SJCRH30 (cell line): Measurements from ENCODE around the gene GALNT7. TPM values are rescaled to one million over a fixed set of nuclear protein-coding genes. Genes with fewer than 3 reads are reported as not detected.

Experiments used
- DNase-seq, 2 experiments: peaks; one replicate each; pipeline ENCODE4 v3.0.0-alpha.2; 2015 to 2020
- H3K27ac ChIP-seq: fragments of 250-450 bp; sonication (Bioruptor Pico); 2 replicates; pipeline ENCODE4 v1.5.1; 2020; ENCODE audit warnings: mild to moderate bottlenecking, moderate library complexity
- H3K27me3 ChIP-seq: fragments of 250-450 bp; sonication (Bioruptor Pico); 2 replicates; pipeline ENCODE4 v1.5.1; 2020; ENCODE audit warnings: mild to moderate bottlenecking, moderate library complexity
- H3K36me3 ChIP-seq: fragments of 250-450 bp; sonication (Bioruptor Pico); 2 replicates; pipeline ENCODE4 v1.5.1; 2020; ENCODE audit warnings: mild to moderate bottlenecking, moderate library complexity
- H3K4me1 ChIP-seq: fragments of 250-450 bp; sonication (Bioruptor Pico); 2 replicates; pipeline ENCODE4 v1.5.1; 2020; ENCODE audit warnings: mild to moderate bottlenecking, moderate library complexity
- H3K4me3 ChIP-seq: fragments of 250-450 bp; sonication (Bioruptor Pico); 2 replicates; pipeline ENCODE4 v1.5.1; 2020; ENCODE audit warnings: mild to moderate bottlenecking, moderate library complexity
- H3K9me3 ChIP-seq: fragments of 250-450 bp; sonication (Bioruptor Pico); replicated peaks from 2 replicates; pipeline ENCODE4 v1.5.1; 2020; ENCODE audit warnings: mild to moderate bottlenecking, moderate library complexity
- total RNA-seq: library from RNA; depleted of rRNA; stranded (reverse); fragments of >200 nt; shearing (Covaris generic); gene quantifications from 2 replicates; pipeline ENCODE4 v1.2.3, GENCODE V29; 2014

Gene GALNT7
- total RNA-seq, 1 experiment from 2014 or later: 48.4 TPM

- no peaks in the 10 kb centered on the region for H3K27me3 ChIP-seq
- DNase-seq: no peak
Observed at GRCh38 chr4:173146456-173146855, 22.2 kb upstream of the GALNT7 start.

GRCh38 chr4:173151496-173151895, 17.1 kb upstream of the GALNT7 start:
- Histone ChIP-seq H3K36me3 (no peaks in the 10 kb centered on the region), H3K27me3 (no peaks in the 10 kb centered on the region), H3K27ac (no peak overlapping the region), H3K9me3 (no peaks in the 10 kb centered on the region), H3K4me1 (no peaks in the 10 kb centered on the region), H3K4me3 (no peak overlapping the region)
- no peak for DNase-seq

More at GRCh38 chr4:173146456-173146855, 22.2 kb upstream of the GALNT7 start:
- no peaks in the 10 kb centered on the region for H3K36me3 ChIP-seq
- peaks cover 17% of the 10 kb centered on the region for H3K4me1 ChIP-seq
- H3K9me3 ChIP-seq: no peaks in the 10 kb centered on the region
- no peak overlapping the region for H3K4me3 ChIP-seq
- no peak overlapping the region for H3K27ac ChIP-seq

GRCh38 chr4:173152104-173152503, 16.5 kb upstream of the GALNT7 start:
- Histone ChIP-seq H3K4me1 (no peaks in the 10 kb centered on the region), H3K27me3 (no peaks in the 10 kb centered on the region), H3K36me3 (no peaks in the 10 kb centered on the region), H3K27ac (no peak overlapping the region), H3K9me3 (no peaks in the 10 kb centered on the region), H3K4me3 (no peak overlapping the region)
- no peak for DNase-seq

- Histone ChIP-seq H3K27me3 (no peaks in the 10 kb centered on the region), H3K36me3 (no peaks in the 10 kb centered on the region), H3K4me1 (no peaks in the 10 kb centered on the region), H3K9me3 (no peaks in the 10 kb centered on the region), H3K27ac (no peak overlapping the region), H3K4me3 (no peak overlapping the region)
- DNase-seq: no peak
Observed at GRCh38 chr4:173153445-173153844, 15.2 kb upstream of the GALNT7 start.

- no peaks in the 10 kb centered on the region for H3K27me3 ChIP-seq
Observed at GRCh38 chr4:173159791-173160190, 8.8 kb upstream of the GALNT7 start.

GRCh38 chr4:173160871-173161270, 7.7 kb upstream of the GALNT7 start:
- H3K27ac ChIP-seq: no peak overlapping the region
- no peak overlapping the region for H3K4me3 ChIP-seq
- DNase-seq: no peak
- H3K27me3 ChIP-seq: no peaks in the 10 kb centered on the region
- H3K36me3 ChIP-seq: no peaks in the 10 kb centered on the region
- no peaks in the 10 kb centered on the region for H3K9me3 ChIP-seq
- no peaks in the 10 kb centered on the region for H3K4me1 ChIP-seq

More at GRCh38 chr4:173159791-173160190, 8.8 kb upstream of the GALNT7 start:
- Histone ChIP-seq H3K4me1 (no peaks in the 10 kb centered on the region), H3K27ac (no peak overlapping the region), H3K9me3 (no peaks in the 10 kb centered on the region), H3K4me3 (no peak overlapping the region), H3K36me3 (no peaks in the 10 kb centered on the region)
- DNase-seq: no peak

GRCh38 chr4:173161311-173161710, 7.3 kb upstream of the GALNT7 start:
- Histone ChIP-seq H3K9me3 (no peaks in the 10 kb centered on the region), H3K27me3 (no peaks in the 10 kb centered on the region), H3K36me3 (no peaks in the 10 kb centered on the region), H3K4me3 (no peak overlapping the region), H3K27ac (no peak overlapping the region), H3K4me1 (no peaks in the 10 kb centered on the region)
- no peak for DNase-seq

- no peak overlapping the region for H3K27ac ChIP-seq
- no peak for DNase-seq
Observed at GRCh38 chr4:173165706-173166105, 2.9 kb upstream of the GALNT7 start.

GRCh38 chr4:173166491-173166890, 2.1 kb upstream of the GALNT7 start:
- Histone ChIP-seq H3K4me1 (peaks cover 2% of the 10 kb centered on the region; the same call in 1 of the 2 replicates), H3K27ac (no peak overlapping the region), H3K36me3 (no peaks in the 10 kb centered on the region), H3K4me3 (no peak overlapping the region), H3K27me3 (no peaks in the 10 kb centered on the region), H3K9me3 (no peaks in the 10 kb centered on the region)
- no peak for DNase-seq

More at GRCh38 chr4:173165706-173166105, 2.9 kb upstream of the GALNT7 start:
- H3K9me3 ChIP-seq: no peaks in the 10 kb centered on the region
- H3K36me3 ChIP-seq: no peaks in the 10 kb centered on the region
- H3K4me3 ChIP-seq: no peak overlapping the region
- no peaks in the 10 kb centered on the region for H3K27me3 ChIP-seq
- H3K4me1 ChIP-seq: no peaks in the 10 kb centered on the region

GRCh38 chr4:173167758-173168395, 734 bp upstream of the GALNT7 start:
- Histone ChIP-seq H3K4me1 (peaks cover 5% of the 10 kb centered on the region; the same call in 1 of the 2 replicates), H3K27me3 (no peaks in the 10 kb centered on the region), H3K36me3 (no peaks in the 10 kb centered on the region), H3K27ac (peak overlapping the region; percentile 94), H3K4me3 (peak overlapping the region; percentile 92), H3K9me3 (no peaks in the 10 kb centered on the region)
- DNase-seq: peak; percentile 66 to 76

- DNase-seq: no peak
- Histone ChIP-seq H3K27me3 (no peaks in the 10 kb centered on the region), H3K4me1 (peaks cover 5% of the 10 kb centered on the region; the same call in 1 of the 2 replicates), H3K9me3 (no peaks in the 10 kb centered on the region), H3K4me3 (peak overlapping the region; percentile 92), H3K27ac (peak overlapping the region; percentile 73), H3K36me3 (no peaks in the 10 kb centered on the region)
Observed at GRCh38 chr4:173169178-173169427, 492 bp downstream of the GALNT7 start.

- Histone ChIP-seq H3K27me3 (no peaks in the 10 kb centered on the region), H3K4me3 (peak overlapping the region; percentile 92), H3K4me1 (peaks cover 5% of the 10 kb centered on the region), H3K36me3 (no peaks in the 10 kb centered on the region), H3K27ac (peak overlapping the region; percentile 73), H3K9me3 (no peaks in the 10 kb centered on the region)
- peak; percentile 79 to 81 for DNase-seq
Observed at GRCh38 chr4:173169428-173170181, 994 bp downstream of the GALNT7 start.

- Histone ChIP-seq H3K9me3 (no peaks in the 10 kb centered on the region), H3K27me3 (no peaks in the 10 kb centered on the region), H3K4me1 (peaks cover 5% of the 10 kb centered on the region), H3K27ac (peak overlapping the region; percentile 73), H3K4me3 (peak overlapping the region; percentile 92), H3K36me3 (no peaks in the 10 kb centered on the region)
- no peak for DNase-seq
Observed at GRCh38 chr4:173170182-173170778, 1.7 kb downstream of the GALNT7 start.

GRCh38 chr4:173171098-173171497, 2.5 kb downstream of the GALNT7 start:
- peaks cover 5% of the 10 kb centered on the region for H3K4me1 ChIP-seq
- peak overlapping the region; percentile 92; the same call in 1 of the 2 replicates for H3K4me3 ChIP-seq
- H3K27ac ChIP-seq: no peak overlapping the region
- H3K36me3 ChIP-seq: no peaks in the 10 kb centered on the region
- DNase-seq: peak in 1 of 2 experiments; percentile 43
- no peaks in the 10 kb centered on the region for H3K27me3 ChIP-seq
- H3K9me3 ChIP-seq: no peaks in the 10 kb centered on the region

GRCh38 chr4:173171987-173172386, 3.4 kb downstream of the GALNT7 start:
- Histone ChIP-seq H3K4me3 (no peak overlapping the region), H3K27ac (no peak overlapping the region), H3K9me3 (no peaks in the 10 kb centered on the region), H3K27me3 (no peaks in the 10 kb centered on the region), H3K4me1 (peaks cover 5% of the 10 kb centered on the region), H3K36me3 (no peaks in the 10 kb centered on the region)
- DNase-seq: no peak
